HK-2 (cell line): ENCODE results near the gene PAAF1.
A peak's percentile ranks its signal among the peaks of the same experiment; 100 is the strongest.

Experiments
- DNase-seq: peaks from one replicate; pipeline ENCODE4 v3.0.0-alpha.2; 2018; ENCODE audit not compliant: unreplicated experiment

The PAAF1 gene

GRCh38 chr11:73944901-73945300 is 68.1 kb downstream of the PAAF1 start:
- no peak for DNase-seq

- no peak for DNase-seq
These were observed 68.6 kb downstream of the PAAF1 start for GRCh38 chr11:73945396-73945795.

DNA sequence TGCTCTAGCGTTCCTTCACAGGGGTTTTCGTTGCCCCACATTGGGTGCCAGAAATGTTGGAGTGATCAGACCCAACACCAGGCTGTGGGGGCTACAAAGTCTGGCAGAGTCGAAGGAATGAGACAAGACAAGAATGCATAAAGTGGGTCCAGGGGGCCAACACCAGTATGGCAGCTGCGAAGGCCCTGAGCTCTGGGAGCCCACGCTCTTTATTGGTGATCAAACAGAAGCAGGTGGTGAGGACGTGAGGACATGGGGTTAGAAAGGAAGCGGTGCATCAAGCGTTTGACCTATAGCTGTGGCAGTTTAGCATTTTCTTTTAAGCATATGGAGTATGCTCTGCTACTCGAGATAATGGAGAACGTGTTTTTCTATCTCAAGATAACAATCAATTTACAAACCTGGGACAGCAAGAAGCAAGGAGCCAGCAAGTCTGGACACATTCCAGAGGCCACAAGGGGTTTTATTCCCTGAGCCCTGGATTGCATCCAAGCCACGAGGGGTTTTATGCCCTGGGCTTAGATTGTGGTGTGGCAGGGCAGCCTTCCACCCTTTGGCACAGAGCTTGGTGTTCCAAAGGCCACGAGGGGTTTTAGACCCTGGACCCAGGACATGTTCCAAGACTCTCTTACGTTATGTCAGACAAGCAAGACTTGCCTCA is 70.1 kb downstream of the PAAF1 start:
- no peak for DNase-seq

DNA sequence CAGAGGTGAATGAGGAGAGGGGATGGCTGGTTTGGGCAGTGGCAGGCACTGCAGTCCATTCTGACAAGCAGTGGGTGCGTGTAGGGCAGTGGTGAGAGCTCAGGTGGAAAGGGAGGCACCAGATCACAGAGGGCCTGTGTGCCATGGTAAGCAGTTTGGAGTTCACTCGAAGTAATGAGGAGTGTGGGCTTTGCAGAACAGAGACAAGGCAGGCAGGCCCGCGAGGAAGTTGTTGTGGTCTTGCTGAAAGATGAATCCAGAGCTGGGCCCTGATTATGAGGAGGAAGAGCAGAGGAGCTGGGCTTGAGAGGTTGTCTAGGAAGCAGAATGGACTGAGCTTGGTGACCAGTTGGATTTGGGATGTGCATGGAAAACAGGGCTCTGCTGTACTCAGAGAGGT is 72.4 kb downstream of the PAAF1 start:
- DNase-seq = no peak

GRCh38 chr11:73949912-73950311 is 73.1 kb downstream of the PAAF1 start:
- DNase-seq = no peak

DNA sequence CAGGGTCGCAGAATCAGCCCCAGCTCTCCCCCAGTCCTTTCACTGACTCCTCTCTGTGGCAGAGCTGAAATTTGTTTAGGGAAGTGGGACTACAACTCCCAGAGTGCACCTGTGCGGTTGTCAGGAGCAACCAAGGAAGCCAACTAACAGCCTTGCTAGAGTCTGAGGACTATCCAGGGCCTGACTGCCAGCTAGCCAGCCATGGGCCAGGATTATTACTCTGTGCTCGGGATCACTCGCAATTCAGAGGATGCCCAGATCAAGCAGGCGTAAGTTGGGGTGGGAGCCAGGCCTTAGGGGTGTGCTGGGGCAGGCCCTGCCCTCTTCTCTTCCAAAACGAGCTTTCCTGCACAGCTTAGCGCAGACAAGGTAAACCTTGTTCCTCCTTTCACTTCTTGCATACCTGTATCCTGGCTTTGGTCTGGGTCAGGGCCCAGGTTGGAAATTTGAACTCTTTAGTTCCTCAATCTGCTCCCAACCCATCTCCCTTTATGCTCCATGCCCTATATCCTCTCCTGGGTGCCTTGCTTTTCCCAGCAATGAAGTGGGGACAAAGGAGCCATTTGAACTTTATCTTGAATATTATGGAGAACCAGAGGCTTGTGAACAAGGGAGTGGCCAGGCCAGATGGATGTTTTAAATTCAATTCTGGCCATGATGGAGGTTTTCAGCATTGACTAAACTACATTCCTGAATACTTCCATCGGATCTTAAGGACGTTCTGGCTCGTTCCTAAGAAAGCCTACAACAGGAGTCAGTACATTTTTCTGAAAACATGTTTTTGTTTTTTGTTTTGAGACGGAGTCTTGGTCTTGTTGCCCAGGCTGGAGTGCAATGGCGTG is 74.3 kb downstream of the PAAF1 start, which contains the start of gene DNAJB13:
TSS of gene DNAJB13 (plus strand) at position 158 of the 842 bp plus-strand sequence. CDS start at position 202, 44 bp downstream.
- no peak for DNase-seq

DNA sequence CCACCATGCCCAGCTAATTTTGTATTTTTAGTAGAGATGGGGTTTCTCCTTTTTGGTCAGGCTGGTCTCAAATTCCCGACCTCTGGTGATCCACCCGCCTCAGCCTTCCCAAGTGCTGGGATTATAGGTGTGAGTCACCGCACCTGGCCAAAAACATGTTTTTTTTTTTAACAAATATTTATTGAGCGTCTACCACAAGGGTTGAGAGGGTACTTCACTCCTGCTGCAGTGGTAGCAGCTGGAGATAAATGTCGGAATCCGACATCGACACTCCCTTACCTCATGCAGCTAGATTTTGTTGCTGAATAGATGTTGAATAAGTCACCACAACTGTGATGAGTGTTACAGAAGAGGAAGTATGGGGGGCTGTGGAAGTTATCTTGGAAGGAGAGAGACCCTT is 75.0 kb downstream of the PAAF1 start:
- DNase-seq = no peak

GRCh38 chr11:73956876-73957653 is 80.3 kb downstream of the PAAF1 start:
- DNase-seq = no peak

GRCh38 chr11:73957654-73958361 is 81.0 kb downstream of the PAAF1 start:
- DNase-seq = no peak

- DNase-seq = no peak
These were observed 81.8 kb downstream of the PAAF1 start for GRCh38 chr11:73958521-73959141.

DNA sequence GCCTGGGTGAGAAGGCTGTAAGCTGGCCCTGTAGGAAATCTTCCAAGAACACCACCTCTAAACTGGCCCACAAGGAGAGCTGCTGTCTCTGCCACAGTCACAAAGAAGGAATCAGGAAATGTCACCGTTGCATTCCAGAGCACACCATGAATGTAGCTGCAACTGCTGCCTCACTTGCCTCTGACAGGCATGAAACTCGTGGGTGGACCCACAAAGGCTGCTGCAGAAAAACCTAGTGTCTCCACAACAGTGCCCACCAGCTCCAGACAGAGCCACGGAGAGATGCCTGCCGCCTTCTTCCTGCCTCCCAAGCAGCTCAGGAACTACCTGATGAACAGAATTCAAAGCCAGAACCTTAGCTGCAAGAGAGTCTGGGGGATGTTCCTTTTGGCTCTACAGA is 84.5 kb downstream of the PAAF1 start:
- DNase-seq = no peak

DNA sequence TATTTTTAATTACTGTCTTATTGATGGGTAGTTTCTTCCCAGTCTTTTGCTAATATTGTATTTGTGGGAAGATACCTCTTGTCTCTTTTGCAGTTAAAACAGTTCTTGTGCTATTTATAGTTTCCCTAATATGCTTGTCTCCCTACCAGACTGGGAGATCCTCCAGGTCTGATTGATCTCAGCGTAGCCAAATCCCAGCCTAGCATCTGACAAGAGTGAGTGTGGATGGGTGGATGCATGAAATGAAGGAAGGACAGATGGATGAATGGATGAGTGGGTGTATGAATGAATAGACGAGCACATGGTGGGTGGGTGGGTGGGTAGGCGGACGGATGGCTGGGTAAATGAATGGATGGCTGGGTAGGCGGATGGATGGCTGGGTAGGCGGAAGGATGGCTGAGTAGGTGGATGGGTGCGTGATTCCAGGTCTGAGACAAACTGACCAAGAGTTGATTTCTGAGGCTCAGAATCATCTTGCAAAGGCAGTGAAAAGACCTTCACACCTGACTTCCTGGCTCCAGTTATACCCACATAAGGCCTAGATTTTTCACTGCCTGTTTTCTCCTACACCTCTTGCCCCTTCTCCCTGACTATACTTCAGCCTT is 85.4 kb downstream of the PAAF1 start:
- no peak for DNase-seq

- no peak for DNase-seq
These were observed 87.1 kb downstream of the PAAF1 start for GRCh38 chr11:73963861-73964260.

DNA sequence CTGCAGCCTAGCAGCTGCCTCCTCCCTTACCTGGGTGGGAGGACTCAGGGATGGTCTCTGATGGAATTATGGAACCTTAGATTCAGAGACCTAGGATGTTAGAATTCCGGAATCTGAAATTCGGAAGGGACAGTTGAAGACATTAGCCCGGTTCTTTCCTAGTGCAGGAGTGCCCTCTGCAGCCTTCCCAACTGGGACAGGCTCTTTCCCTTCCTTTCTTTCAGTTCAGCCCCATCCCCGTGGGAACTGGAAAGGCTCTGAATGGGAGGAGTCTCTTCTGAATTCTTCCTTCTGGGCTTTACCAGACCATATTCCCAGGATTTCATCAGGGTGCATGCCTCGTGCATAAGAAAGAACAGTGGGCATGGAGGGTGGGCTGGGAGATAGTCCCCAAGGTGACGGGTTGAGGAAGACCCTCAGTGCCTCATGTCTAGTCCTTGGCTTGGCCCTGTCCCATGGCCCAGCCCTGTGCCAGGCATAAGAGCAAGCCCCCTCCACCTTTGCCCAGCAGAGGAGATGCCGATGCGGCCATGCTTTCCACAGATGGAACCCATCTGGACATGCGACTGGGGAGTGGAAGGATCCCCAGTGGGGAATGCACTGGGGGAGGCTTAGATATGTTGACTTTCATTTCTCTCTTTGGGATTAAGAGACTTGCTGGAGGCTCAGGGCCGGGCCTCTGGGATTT is 88.4 kb downstream of the PAAF1 start:
- DNase-seq = no peak

GRCh38 chr11:73965764-73966121 is 88.9 kb downstream of the PAAF1 start:
- DNase-seq = no peak

- no peak for DNase-seq
These were observed 91.7 kb downstream of the PAAF1 start for GRCh38 chr11:73968356-73968966.

DNA sequence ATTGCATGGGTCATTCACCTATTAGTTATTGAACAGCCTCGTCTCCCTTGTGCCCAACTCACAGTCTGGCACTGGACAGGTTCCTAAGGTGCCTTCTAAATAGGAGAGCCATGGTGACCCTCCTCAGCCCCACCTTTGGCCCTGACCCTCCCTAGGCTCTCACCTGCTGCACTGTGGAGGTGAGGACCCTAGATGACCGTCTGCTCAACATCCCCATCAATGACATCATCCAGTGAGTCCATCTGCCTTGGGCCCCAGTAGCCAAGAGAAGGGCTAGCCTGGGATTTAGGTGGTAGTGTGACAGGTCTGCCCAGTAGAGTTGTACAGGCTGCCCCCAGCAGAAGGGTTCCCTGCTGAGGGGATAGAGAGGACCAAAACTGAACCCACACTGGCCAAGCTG is 92.3 kb downstream of the PAAF1 start:
- no peak for DNase-seq

DNA sequence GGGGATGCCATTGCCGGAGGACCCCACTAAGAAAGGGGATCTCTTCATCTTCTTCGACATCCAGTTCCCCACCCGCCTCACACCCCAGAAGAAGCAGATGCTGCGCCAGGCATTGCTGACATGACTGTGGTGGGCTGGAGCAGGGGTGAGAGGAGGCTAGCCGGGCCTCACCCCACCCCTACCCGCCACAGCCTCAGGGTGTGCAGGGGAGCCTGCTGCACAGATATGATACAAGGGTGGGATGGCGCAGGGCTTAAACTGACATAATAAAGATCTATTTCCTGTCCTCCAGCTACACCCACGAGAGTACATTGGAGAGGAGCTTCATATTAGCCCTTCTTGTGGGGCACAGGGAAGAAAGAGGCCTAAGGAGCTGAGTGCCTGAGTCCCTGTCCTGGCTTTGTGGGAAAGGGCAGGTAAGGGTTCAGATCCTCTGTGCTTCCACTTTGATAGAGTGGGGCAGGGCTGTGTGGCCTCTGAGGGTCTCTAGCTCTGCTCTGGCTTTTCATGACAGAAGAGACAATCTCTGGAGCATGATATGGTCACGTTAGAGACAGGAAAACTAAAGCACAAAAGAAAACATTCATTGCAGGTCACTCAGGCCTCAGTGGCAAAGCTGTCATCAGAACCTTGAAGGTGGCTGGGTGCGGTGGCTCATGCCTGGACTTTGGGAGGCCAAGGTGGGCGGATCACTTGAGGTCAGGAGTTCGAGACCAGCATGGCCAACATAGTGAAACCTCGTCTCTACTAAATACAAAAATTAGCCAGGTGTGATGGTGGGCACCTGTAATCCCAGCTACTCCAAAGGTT is 93.4 kb downstream of the PAAF1 start:
- DNase-seq = no peak

- DNase-seq = peak; percentile 31
These were observed 94.4 kb downstream of the PAAF1 start for GRCh38 chr11:73971175-73971719.
